ENCODE results near the gene TMEM52.
A peak's percentile ranks its signal among the peaks of the same experiment; 100 is the strongest.

Gene TMEM52

GRCh38 chr1:1914971-1915692 lies 3.9 kb downstream of the TMEM52 start, which contains the start of gene CALML6:
Gene CALML6 (plus strand): TSS chr1:1915260. CDS start chr1:1915281, 21 bp downstream.
- no peak for DNase-seq (ENCODE audit: low spot score)

DNA sequence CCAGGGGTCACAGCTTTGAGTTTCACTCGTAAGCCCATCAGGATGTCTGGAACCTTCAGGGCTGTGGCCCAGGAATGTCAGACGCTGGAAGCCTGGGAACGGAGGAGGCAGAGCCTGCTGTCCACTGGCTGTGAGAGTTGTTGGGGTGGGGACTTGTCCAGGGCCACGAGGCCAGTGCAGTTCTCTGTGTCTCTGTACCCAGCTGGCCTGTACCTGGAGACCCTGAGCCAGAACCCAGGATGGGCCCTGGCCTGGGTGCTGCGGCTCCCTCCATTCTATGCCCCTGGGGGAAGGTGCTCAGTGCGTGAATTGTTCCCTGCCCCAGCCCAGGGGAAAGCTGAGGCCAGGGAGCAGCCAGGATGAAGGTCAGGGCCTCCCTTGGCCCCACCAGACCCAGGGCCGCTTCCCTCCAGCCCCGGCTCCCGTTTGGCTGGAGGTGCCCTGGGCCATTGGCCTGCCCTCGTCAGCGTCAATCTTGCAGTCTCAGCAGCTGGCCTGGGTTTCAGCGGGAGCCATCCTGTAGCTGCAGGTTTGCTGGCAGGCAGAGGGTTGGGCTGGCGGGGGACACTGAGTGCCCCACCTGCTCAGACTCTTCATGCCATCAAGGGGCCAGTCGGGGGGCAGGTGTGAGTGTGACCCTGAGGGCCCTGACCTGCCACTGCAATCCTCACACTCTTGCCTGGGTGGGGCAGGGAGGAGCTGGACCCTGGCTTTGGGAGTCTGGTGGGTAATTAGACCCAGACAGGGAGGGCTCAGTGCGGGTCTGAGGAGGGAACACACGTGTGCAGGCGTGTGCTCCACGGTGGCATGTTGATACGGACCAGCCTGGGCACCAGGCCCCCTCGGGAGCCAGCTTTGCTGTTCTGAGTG lies 4.7 kb downstream of the TMEM52 start:
- no peak for DNase-seq (ENCODE audit: low spot score)

DNA sequence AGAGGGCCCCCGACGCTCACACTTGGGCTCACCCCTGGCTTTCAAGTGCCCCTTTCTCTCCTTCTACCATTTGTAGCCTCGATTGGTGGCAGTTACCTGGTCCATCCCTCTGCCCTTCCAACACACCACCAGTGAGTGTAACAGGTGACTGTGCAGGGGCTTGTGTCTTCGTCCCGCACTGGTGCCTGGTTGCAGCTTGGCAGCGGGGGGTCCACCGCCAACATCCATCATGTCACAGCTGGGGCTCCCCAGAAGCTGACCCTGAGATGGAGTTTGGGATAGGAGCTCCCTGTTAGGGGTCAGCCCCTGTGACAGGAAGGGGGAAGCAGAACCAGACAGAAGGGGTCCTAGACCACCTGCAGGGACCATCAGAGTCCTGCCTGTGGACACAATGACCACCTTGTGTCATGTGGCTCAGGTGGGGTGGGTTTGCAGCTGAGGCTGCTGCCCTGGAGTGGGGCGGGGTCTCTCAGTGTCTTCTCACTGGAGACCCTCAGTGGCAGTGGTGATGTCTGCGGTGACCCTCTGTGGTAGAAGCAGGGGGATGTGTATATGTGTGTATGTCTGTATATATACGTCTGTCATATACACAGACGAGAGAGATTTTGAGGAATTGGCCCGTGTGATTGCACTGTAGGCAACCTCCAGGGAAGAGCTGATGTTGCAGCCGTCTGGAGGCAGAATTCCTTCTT lies 7.6 kb downstream of the TMEM52 start:
- DNase-seq (ENCODE audit: low spot score) = no peak

- no peak for DNase-seq (ENCODE audit: low spot score)
These were observed 8.3 kb downstream of the TMEM52 start for GRCh38 chr1:1910651-1911331.

DNA sequence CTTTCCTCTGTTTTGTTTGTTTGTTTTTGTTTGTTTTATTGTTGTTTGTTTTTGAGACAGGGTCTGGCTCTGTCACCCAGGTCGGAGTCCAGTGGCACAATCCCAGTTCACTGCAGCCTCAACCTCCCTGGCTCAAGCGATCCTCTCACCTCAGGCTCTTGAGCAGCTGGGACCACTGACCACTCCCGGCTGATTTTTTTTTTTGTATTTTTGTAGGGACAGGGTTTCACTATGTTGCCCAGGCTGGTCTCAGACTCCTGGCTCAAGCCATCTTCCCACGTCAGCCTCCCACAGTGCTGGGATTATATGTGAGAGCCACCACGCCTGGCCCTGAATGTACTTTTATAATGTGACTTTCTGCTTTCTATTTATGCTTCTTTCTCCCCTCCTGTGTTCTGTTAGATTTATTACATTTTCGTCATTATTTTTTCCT lies 9.0 kb downstream of the TMEM52 start:
- DNase-seq (ENCODE audit: low spot score) = no peak

DNA sequence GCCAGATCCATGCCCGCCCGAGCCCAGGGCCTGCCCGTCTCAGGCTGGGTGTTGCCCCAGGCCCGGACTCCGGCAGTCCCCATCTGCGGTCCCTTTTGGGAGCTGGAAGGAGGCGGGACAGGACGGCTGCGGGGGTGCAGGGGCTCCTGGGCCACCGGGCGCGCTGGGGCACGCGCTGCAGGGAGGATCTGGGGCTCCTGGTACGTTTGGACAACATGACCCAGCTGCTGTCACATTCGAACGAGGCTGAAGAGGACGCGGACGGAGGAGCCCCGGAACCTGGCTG lies 10.6 kb downstream of the TMEM52 start:
- no peak for DNase-seq (ENCODE audit: low spot score)

GRCh38 chr1:1907098-1907736 lies 11.9 kb downstream of the TMEM52 start:
- no peak for DNase-seq (ENCODE audit: low spot score)

DNA sequence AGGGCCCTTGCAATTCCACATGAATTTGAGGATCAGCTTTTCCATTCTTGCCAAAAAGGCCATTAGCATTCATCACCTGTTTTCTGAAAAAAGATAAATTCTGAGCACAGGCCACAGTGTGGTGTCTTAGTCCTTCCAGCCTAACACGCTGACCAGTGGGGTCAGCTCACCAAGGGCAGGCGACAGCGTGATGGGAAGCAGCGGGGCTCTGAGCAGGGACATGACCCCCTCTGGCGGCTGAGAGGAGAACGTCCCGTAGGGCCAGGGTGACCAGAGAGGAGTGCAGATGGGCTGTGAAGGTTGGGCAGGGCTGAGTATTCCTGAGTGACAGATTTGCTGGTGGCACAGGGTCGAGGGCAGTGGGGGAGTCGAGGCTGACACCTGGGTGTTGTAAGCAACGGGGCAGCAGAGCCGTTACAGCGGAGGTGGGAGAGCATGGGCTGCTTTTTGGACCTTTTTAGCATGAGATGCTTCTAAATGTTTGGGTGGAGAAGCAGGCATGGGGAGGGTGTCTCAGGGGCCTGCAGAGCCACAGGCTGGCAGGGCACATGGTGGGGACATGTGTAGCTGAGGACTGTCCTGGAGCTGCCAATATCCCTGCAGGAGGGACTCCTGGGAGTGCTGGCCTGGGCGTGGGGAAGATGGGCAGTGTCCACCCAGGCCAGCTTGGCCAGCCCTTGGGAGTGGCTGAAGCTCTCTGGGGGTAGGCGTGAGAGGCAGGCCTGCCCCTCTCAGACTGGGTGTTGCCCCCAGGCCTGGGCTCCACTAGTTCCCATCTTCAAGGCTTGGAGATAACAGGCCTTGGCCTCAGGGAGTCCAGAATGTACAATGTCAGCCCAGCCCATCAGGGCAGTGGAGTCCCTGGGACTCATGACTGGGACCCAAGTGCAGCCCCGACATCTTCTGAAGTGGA lies 12.6 kb downstream of the TMEM52 start:
- DNase-seq (ENCODE audit: low spot score) = peak; percentile 83

DNA sequence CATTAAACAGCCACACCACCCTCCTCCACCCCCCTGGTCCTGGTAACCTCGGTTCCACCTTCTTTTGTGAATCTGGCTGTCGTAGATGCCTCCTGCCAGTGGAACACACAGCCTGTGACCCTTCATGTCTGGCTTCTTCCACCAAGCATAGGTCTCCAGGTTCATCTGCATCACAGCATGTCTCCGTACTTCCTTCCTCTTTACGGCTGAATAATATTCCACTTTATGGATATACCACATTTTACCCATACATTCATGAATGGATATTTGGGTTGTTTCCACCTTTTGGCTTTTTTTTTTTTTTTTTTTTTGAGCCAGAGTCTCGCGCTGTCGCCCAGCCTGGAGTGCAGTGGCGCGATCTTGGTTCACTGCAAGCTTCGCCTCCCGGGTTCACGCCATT lies 15.9 kb downstream of the TMEM52 start:
- DNase-seq (ENCODE audit: low spot score) = no peak

DNA sequence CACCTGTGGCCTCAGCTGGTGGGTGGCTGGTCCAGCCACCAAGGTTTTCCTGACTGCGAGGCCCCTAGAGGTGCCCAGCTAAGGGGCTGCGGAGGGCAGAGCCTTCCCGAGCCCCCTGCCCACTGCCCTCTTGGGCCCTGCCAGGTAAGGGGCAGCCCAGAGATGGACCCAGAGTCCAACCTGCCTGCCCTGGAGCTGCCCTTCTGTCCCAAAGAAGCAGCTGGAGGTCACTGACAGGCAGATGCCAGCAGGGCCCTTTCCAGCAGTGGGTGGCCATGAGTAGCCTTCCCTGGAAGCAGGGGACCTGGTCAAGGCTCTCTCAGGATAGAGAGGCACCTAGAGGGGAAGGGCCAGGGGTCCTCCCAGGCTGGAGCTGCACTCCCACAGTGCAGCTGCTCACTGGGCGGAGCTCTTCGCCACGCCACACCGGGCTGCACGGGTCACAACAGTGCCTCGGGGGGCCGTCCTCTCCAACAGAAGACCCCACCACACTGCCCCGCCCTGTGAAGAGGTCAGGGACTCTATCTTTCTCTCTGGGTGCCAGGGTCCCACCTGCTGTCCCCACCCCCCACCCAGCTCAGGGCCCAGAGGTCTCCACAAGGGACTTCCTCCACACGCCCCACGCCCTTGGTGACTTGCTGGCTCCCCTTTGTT lies 17.3 kb downstream of the TMEM52 start:
- DNase-seq (ENCODE audit: low spot score) = no peak

- no peak for DNase-seq (ENCODE audit: low spot score)
These were observed 18.0 kb downstream of the TMEM52 start for GRCh38 chr1:1900883-1901640.

DNA sequence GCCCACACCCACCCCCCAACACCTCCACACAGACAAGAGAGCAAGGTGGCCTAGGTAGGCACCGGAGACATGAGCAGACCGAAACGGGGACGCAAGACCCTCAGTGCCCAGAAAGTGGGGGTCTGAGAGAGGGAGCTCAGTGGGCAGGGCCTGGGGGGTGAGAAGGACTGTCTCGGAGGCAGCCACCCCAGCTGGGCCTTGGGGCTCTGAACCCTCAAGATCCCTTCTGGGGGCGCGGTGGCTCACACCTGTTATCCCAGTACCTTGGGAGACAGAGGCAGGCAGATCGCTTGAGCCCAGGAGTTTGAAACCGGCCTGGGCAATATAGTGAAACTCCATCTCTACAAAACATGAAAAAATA lies 19.1 kb downstream of the TMEM52 start:
- DNase-seq (ENCODE audit: low spot score) = no peak

- DNase-seq (ENCODE audit: low spot score) = no peak
These were observed 19.7 kb downstream of the TMEM52 start for GRCh38 chr1:1899266-1899966.

- no peak for DNase-seq (ENCODE audit: low spot score)
These were observed 20.7 kb downstream of the TMEM52 start for GRCh38 chr1:1898246-1898933.

GRCh38 chr1:1895456-1896336 lies 23.4 kb downstream of the TMEM52 start:
- no peak for DNase-seq (ENCODE audit: low spot score)

- no peak for DNase-seq (ENCODE audit: low spot score)
These were observed 24.0 kb downstream of the TMEM52 start for GRCh38 chr1:1895060-1895418.

DNA sequence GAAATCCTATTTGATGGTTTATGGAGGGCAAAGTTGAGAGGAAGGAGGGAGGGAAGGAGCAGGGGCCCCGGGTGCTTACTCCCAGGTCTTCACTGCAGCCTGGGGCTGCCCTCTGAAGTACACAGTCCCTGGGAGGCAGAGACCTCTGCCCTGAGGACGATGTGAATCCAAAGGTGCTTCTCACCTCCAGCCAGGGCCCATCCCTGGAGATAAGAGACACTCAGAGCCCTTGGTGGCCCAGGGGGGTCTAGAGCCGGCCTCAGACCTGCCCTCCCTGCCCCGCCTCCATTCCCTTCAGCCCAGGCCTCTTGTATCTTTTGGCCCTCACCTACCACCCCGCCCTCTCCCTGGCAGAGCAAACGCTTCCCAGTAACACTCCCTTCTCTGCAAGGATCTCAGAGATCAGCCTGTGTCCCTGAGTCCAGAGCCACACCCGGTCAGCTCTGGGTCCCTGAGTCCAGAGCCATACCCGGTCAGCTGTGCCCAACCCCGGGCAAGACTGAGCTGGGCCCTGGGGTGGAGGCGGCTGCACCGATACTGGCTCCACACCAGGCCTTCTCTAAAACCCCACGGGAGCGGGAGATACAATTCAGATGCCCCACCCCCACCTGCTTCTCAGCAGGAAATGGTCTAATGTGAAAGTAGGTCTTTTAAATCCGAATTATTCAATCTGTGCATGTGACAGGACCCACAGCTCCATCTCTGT lies 24.6 kb downstream of the TMEM52 start:
- DNase-seq (ENCODE audit: low spot score) = no peak

Data from putamen (tissue), 1 donor.